GM23338 (cell line): ENCODE data around the gene RPN1.

Source experiments
- CTCF ChIP-seq, 2 experiments: fragments of 200-600 bp in 1 of 2; sonication (generic) in 1 of 2; conservative IDR thresholded peaks; 2 replicates each; pipeline versions ENCODE4 v1.5.1 to v1.6.1; 2016 to 2017; ENCODE audit warnings: antibody characterized with exemption in 2 of 2, low read depth in 2 of 2, mild to moderate bottlenecking in 2 of 2, moderate library complexity in 1 of 2
- POLR2AphosphoS5 ChIP-seq: IDR thresholded peaks from 2 replicates; pipeline ENCODE4 v1.6.1; 2016; ENCODE audit warnings: antibody characterized with exemption, low read depth
- REST ChIP-seq: IDR thresholded peaks from one replicate; pipeline ENCODE4 v1.6.1; 2018; ENCODE audit warnings: antibody characterized with exemption; ENCODE audit not compliant: unreplicated experiment
- ZNF114 ChIP-seq: fragments of 250-450 bp; sonication (Bioruptor Pico); IDR thresholded peaks from 2 replicates; pipeline ENCODE4 v1.5.0; 2020; ENCODE audit warnings: mild to moderate bottlenecking, moderate library complexity

- TF ChIP-seq REST (no peak), CTCF (conservative IDR thresholded peaks at IDR 0.05; ENCODE audit: low read depth in 2 of 2) (no peak), ZNF114 (CRISPR knock-in tag) (no peak), POLR2AphosphoS5 (no peak)
These were observed 3.3 kb downstream of the RPN1 start for GRCh38 chr3:128647307-128647706.
